Measurements from ENCODE around the gene RAB11FIP2. TPM values are rescaled to one million over a fixed set of nuclear protein-coding genes. Genes with fewer than 3 reads are reported as not detected.

RAB11FIP2 gene
- total and polyA plus RNA-seq, 8 donors, result 1.4 to 13.1 (median 6.9) TPM

GRCh38 chr10:118045837-118046394 lies 825 bp downstream of the RAB11FIP2 start:
- Histone ChIP-seq H3K36me3 (no peaks in the 10 kb centered on the region), H3K4me3 (peak overlapping the region; percentile 79 to 94 (median 82)), H3K4me1 (peaks cover 32 to 47% (median 46%) of the 10 kb centered on the region in 3 donors), H3K9me3 (no peaks in the 10 kb centered on the region), H3K27ac (peak overlapping the region; percentile 72 to 93 (median 85)), H3K27me3 (no peaks in the 10 kb centered on the region)
- ATAC-seq (peak; percentile 19 to 38 (median 20)), DNase-seq (peak in 2 of 6 donors; percentile 44 to 78), FAIRE-seq (no peak)
- no peak for TF ChIP-seq CTCF (IDR thresholded peaks at IDR 0.05)
- 0% methylated on average over 14 of the region's 14 CpGs for WGBS, 2 donors
- intact Hi-C loops (cut with DNase I), result no loop called here

DNA sequence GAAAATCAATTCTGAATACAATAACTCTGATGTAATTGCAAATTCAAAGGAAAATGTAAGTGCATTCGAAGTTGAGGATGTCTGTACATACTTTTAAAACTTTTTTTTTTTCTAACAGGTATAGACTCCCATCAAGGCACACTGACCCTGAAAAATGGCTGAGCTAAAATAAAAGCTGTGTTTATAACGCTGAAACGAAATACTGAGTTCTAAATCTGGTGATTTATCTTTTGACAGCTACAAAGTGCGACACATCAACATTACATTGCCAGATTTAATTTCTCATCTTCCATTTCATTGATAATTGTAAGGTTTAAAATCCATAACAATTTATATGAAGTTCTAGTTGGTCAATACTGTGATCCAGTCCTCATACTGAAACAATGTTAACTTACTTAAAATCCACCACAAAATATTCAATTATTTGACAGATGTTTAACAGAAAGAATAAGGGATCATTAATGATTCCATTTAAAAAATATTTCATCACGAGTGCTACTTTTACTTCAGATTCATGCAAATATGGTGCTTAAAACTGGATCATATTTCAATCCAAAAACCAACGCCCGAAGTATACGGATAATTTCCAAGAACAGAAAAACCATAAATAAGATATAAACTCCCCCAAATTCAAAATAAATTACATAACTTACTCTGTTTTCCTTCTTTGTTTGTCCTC lies 1.4 kb downstream of the RAB11FIP2 start:
- no peak for DNase-seq
- peak overlapping the region; percentile 72 to 93 (median 85) for H3K27ac ChIP-seq

GRCh38 chr10:118042827-118043242 lies 3.9 kb downstream of the RAB11FIP2 start:
- peak; percentile 5 for FAIRE-seq
- WGBS, 2 donors, result 11 to 18% methylated on average over 2 of the region's 2 CpGs

More for the DNA sequence above, 1.4 kb downstream of the RAB11FIP2 start:
- intact Hi-C loops (cut with DNase I), result no loop called here
- no peak for ATAC-seq
- no peak for TF ChIP-seq CTCF (IDR thresholded peaks at IDR 0.05)
- FAIRE-seq, result no peak
- no peaks in the 10 kb centered on the region for H3K36me3 ChIP-seq
- H3K4me3 ChIP-seq, result peak overlapping the region; percentile 79 to 94 (median 82)
- WGBS, 2 donors, result 17 to 25% methylated on average over 8 of the region's 8 CpGs
- no peaks in the 10 kb centered on the region for H3K9me3 ChIP-seq
- H3K27me3 ChIP-seq, result no peaks in the 10 kb centered on the region
- peaks cover 36 to 53% (median 52%) of the 10 kb centered on the region in 3 donors for H3K4me1 ChIP-seq

GRCh38 chr10:118042336-118042735 lies 4.4 kb downstream of the RAB11FIP2 start:
- intact Hi-C loops (cut with DNase I), result no loop called here
- no peaks in the 10 kb centered on the region for H3K9me3 ChIP-seq
- ATAC-seq (no peak), FAIRE-seq (no peak), DNase-seq (no peak)
- H3K4me3 ChIP-seq, result no peak overlapping the region
- peak overlapping the region in 2 of 4 donors; percentile 34 to 53 for H3K27ac ChIP-seq
- TF ChIP-seq CTCF (IDR thresholded peaks at IDR 0.05), result no peak
- no peaks in the 10 kb centered on the region for H3K27me3 ChIP-seq
- H3K36me3 ChIP-seq, result no peaks in the 10 kb centered on the region
- H3K4me1 ChIP-seq, result peaks cover 36 to 57% (median 53%) of the 10 kb centered on the region in 3 donors

More at GRCh38 chr10:118042827-118043242, 3.9 kb downstream of the RAB11FIP2 start:
- no peak overlapping the region for H3K4me3 ChIP-seq
- ATAC-seq (no peak), DNase-seq (peak in 2 of 6 donors; percentile 10 to 15)
- intact Hi-C loops (cut with DNase I), result no loop called here
- H3K27me3 ChIP-seq, result no peaks in the 10 kb centered on the region
- peak overlapping the region in 2 of 4 donors; percentile 34 to 53 for H3K27ac ChIP-seq
- H3K36me3 ChIP-seq, result no peaks in the 10 kb centered on the region
- peaks cover 36 to 57% (median 53%) of the 10 kb centered on the region in 3 donors for H3K4me1 ChIP-seq
- no peak for TF ChIP-seq CTCF (IDR thresholded peaks at IDR 0.05)
- H3K9me3 ChIP-seq, result no peaks in the 10 kb centered on the region

- FAIRE-seq (peak; percentile 43), ATAC-seq (peak in 3 of 4 donors; percentile 49 to 61 (median 56)), DNase-seq (no peak)
- 19 to 27% methylated on average over 2 of the region's 2 CpGs for WGBS, 2 donors
- Histone ChIP-seq H3K4me1 (peaks cover 36 to 57% (median 53%) of the 10 kb centered on the region in 3 donors), H3K4me3 (no peak overlapping the region), H3K27ac (peak overlapping the region in 3 of 4 donors; percentile 20 to 39 (median 34)), H3K9me3 (no peaks in the 10 kb centered on the region), H3K27me3 (no peaks in the 10 kb centered on the region), H3K36me3 (no peaks in the 10 kb centered on the region)
- intact Hi-C loops (cut with DNase I), result no loop called here
- TF ChIP-seq CTCF (IDR thresholded peaks at IDR 0.05), result no peak
These were observed 5.4 kb downstream of the RAB11FIP2 start for GRCh38 chr10:118041316-118041715.
